ENCODE measurements around the gene SETD1B. TPM values are rescaled to one million over a fixed set of nuclear protein-coding genes. Genes with fewer than 3 reads are reported as not detected.

Gene SETD1B
- total RNA-seq, 6 experiments from 2014 or later: 3.7 to 20.0 (median 9.3) TPM

GRCh38 chr12:121778567-121779421, 25.0 kb upstream of the SETD1B start:
- TF ChIP-seq CTCF (IDR thresholded peaks at IDR 0.05) (no peak), POLR2A (IDR thresholded peaks at IDR 0.05) (no peak)
- intact Hi-C loops (cut with DNase I): no loop called here
- Histone ChIP-seq H3K9me3 (no peaks in the 10 kb centered on the region), H3K4me1 (no peaks in the 10 kb centered on the region), H3K36me3 (no peaks in the 10 kb centered on the region), H3K27ac (no peak overlapping the region), H3K27me3 (no peaks in the 10 kb centered on the region), H3K4me3 (no peak overlapping the region)
- no peak for ATAC-seq
- 94% methylated on average over 3 of the region's 17 CpGs for WGBS (ENCODE audit: insufficient coverage, low coverage, low lambda C conversion rate, missing lambda C conversion rate)
- no peak for DNase-seq

- Histone ChIP-seq H3K27ac (no peak overlapping the region), H3K36me3 (no peaks in the 10 kb centered on the region), H3K27me3 (no peaks in the 10 kb centered on the region), H3K4me1 (no peaks in the 10 kb centered on the region), H3K9me3 (no peaks in the 10 kb centered on the region), H3K4me3 (no peak overlapping the region)
- ATAC-seq: no peak
- WGBS (ENCODE audit: insufficient coverage, low coverage, low lambda C conversion rate, missing lambda C conversion rate): no CpG with 5 or more reads among the region's 17 CpGs
- TF ChIP-seq CTCF (IDR thresholded peaks at IDR 0.05): no peak
- no peak for TF ChIP-seq POLR2A (IDR thresholded peaks at IDR 0.05)
- no peak for DNase-seq
- intact Hi-C loops (cut with DNase I): no loop called here
Observed at GRCh38 chr12:121779422-121779895, 24.4 kb upstream of the SETD1B start.

- Histone ChIP-seq H3K36me3 (no peaks in the 10 kb centered on the region), H3K4me1 (no peaks in the 10 kb centered on the region), H3K27ac (no peak overlapping the region), H3K9me3 (no peaks in the 10 kb centered on the region), H3K27me3 (no peaks in the 10 kb centered on the region), H3K4me3 (no peak overlapping the region)
- DNase-seq (no peak), ATAC-seq (no peak)
- WGBS (ENCODE audit: insufficient coverage, low coverage, low lambda C conversion rate, missing lambda C conversion rate): 81% methylated on average over 5 of the region's 11 CpGs
- intact Hi-C loops (cut with DNase I): no loop called here
- no peak for TF ChIP-seq POLR2A (IDR thresholded peaks at IDR 0.05)
- TF ChIP-seq CTCF (IDR thresholded peaks at IDR 0.05): no peak
Observed at GRCh38 chr12:121780429-121780828, 23.4 kb upstream of the SETD1B start.

GRCh38 chr12:121781484-121781997, 22.3 kb upstream of the SETD1B start:
- Histone ChIP-seq H3K9me3 (no peaks in the 10 kb centered on the region), H3K4me1 (peaks cover 0 to 6% (median 2%) of the 10 kb centered on the region in 4 donors), H3K27ac (no peak overlapping the region), H3K4me3 (no peak overlapping the region), H3K27me3 (no peaks in the 10 kb centered on the region), H3K36me3 (no peaks in the 10 kb centered on the region)
- ATAC-seq (no peak), DNase-seq (no peak)
- 62% methylated on average over 9 of the region's 12 CpGs for WGBS (ENCODE audit: insufficient coverage, low coverage, low lambda C conversion rate, missing lambda C conversion rate)
- TF ChIP-seq CTCF (IDR thresholded peaks at IDR 0.05) (no peak), POLR2A (IDR thresholded peaks at IDR 0.05) (no peak)
- intact Hi-C loops (cut with DNase I): no loop called here
